Nephron progenitor cell (in vitro differentiated cells): ENCODE data around the gene DPM3.
"Not testable (repeated sequence)": the region's sequence is repeated elsewhere in the genome, so short reads cannot be mapped to it uniquely, and the experiment has no call there.

Source experiments
- DNase-seq: peaks from one replicate; pipeline ENCODE4 v3.0.0; 2021
- H3K27ac Mint-ChIP-seq: 2 replicates; pipeline ENCODE4 v1.8.0; 2021; ENCODE audit warnings: mild to moderate bottlenecking, moderate library complexity, mixed read lengths
- H3K27me3 Mint-ChIP-seq: 2 replicates; pipeline ENCODE4 v1.8.0; 2021; ENCODE audit warnings: mild to moderate bottlenecking, low read depth, mixed read lengths; ENCODE audit not compliant: poor library complexity
- H3K36me3 Mint-ChIP-seq: 2 replicates; pipeline ENCODE4 v1.8.0; 2021; ENCODE audit warnings: low read depth, mixed read lengths
- H3K4me1 Mint-ChIP-seq: 2 replicates; pipeline ENCODE4 v1.8.0; 2021; ENCODE audit warnings: mixed read lengths
- H3K4me3 Mint-ChIP-seq: 2 replicates; pipeline ENCODE4 v1.8.0; 2021; ENCODE audit warnings: mild to moderate bottlenecking, moderate library complexity, mixed read lengths
- H3K9me3 Mint-ChIP-seq: 2 replicates; pipeline ENCODE4 v1.8.0; 2021; ENCODE audit warnings: mild to moderate bottlenecking, moderate library complexity, mixed read lengths
- TF ChIP-seq, protein P1 (sequence below): fragments of 200-600 bp; sonication (generic); IDR thresholded peaks from 2 replicates; pipeline ENCODE4 v1.5.0; 2021; ENCODE audit warnings: antibody characterized with exemption

The DPM3 gene

DNA sequence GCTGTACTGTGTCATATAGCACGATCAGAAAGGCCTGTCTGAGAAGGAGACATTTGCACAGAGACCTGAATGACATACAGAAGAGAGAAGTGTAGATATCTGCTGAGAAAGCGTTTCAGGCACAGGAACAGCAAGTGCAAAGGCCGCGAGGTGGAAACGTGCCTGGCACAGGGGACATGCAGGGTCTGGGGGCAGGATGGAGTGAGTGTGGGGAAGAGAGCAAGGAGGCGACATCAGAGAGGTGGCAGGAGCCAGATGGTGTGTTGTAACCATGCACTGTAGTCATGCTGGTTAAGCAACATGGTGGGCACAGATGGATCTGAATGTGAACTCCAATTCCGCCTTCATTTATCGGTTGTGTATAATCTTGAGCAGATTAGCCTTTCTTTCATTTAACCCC lies 19.8 kb upstream of the DPM3 start:
- Mint-ChIP-seq H3K27ac (peak overlapping the region; percentile 13), H3K36me3 (no peaks in the 10 kb centered on the region), H3K4me1 (no peaks in the 10 kb centered on the region), H3K27me3 (peaks cover 9% of the 10 kb centered on the region), H3K4me3 (no peak overlapping the region), H3K9me3 (peaks cover 10% of the 10 kb centered on the region)
- no peak for DNase-seq
- TF ChIP-seq, protein P1, sequence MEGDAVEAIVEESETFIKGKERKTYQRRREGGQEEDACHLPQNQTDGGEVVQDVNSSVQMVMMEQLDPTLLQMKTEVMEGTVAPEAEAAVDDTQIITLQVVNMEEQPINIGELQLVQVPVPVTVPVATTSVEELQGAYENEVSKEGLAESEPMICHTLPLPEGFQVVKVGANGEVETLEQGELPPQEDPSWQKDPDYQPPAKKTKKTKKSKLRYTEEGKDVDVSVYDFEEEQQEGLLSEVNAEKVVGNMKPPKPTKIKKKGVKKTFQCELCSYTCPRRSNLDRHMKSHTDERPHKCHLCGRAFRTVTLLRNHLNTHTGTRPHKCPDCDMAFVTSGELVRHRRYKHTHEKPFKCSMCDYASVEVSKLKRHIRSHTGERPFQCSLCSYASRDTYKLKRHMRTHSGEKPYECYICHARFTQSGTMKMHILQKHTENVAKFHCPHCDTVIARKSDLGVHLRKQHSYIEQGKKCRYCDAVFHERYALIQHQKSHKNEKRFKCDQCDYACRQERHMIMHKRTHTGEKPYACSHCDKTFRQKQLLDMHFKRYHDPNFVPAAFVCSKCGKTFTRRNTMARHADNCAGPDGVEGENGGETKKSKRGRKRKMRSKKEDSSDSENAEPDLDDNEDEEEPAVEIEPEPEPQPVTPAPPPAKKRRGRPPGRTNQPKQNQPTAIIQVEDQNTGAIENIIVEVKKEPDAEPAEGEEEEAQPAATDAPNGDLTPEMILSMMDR: no peak

DNA sequence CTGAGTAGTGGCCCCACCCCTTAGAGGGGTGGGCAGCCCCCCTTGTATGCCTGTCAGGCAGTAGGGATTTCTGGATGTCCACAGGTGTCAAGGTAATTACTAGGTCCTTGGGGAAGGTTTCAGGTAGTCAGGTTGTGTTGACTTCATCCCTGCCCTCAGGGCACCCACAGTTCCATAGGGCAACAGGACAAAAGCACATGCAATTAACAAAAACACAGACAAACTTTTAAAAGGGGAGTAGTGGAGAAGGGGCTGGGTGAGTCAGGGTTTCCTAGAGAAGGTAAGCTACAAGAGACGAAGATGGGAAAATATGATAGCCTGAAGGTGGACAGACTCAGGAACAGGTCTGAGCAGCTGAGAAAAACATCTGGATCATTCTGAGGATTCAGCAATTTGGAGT lies 18.7 kb upstream of the DPM3 start:
- no peak for DNase-seq
- no peak overlapping the region for H3K27ac Mint-ChIP-seq
- H3K9me3 Mint-ChIP-seq: peaks cover 12% of the 10 kb centered on the region
- TF ChIP-seq, protein P1: no peak
- H3K27me3 Mint-ChIP-seq: peaks cover 16% of the 10 kb centered on the region
- no peaks in the 10 kb centered on the region for H3K36me3 Mint-ChIP-seq
- no peak overlapping the region for H3K4me3 Mint-ChIP-seq
- no peaks in the 10 kb centered on the region for H3K4me1 Mint-ChIP-seq

DNA sequence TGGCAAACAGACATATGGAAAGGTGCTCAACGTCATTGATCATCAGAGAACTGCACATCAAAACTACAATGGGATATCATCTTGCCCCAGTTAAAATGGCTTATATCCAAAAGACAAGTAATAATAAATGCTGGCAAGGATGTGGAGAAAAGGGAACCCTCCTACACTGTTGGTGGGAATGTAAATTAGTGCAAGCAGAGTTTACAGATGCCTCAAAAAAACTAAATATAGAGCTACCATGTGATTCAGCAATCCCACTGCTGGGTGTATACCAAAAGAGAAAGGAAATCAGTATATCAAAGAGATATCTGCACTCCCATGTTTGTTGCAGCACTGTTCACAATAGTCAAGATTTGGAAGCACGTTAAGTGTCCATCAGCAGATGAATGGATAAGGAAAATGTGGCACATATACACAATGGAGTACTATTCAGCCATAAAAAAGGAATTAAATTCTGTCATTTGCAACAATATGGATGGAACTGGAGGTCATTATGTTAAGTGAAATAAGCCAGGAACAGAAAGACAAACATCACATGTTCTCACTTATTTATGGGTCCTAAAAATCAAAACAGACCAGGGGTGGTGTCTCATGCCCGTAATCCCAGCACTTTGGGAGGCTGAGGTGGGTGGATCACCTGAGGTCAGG lies 15.8 kb upstream of the DPM3 start:
- not testable (repeated sequence) for H3K36me3 Mint-ChIP-seq, H3K27ac Mint-ChIP-seq, H3K4me3 Mint-ChIP-seq, H3K9me3 Mint-ChIP-seq, DNase-seq, H3K4me1 Mint-ChIP-seq
- peaks cover 31% of the 10 kb centered on the region for H3K27me3 Mint-ChIP-seq

DNA sequence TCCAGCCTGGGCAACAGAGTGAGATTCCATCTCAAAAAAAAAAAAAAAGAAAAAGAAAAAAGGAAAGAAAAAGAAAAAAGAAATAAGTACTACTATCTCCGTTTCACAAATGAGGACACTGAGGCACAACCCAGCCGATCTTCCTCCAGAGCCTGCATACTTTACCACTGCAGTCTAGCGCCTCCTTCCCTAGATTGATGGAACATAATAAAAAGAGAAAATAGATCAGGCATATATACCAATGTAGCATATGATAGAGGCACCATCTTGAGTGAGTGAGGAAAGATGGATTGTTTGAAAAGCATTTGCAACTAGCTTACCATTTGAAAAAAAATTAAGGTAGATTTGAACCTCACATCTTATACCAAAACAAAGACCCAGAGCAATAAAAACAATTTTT lies 5.2 kb upstream of the DPM3 start:
- Mint-ChIP-seq H3K4me1 (no peaks in the 10 kb centered on the region), H3K36me3 (no peaks in the 10 kb centered on the region), H3K4me3 (no peak overlapping the region), H3K27ac (no peak overlapping the region), H3K9me3 (no peaks in the 10 kb centered on the region), H3K27me3 (peaks cover 39% of the 10 kb centered on the region)
- no peak for DNase-seq
- TF ChIP-seq, protein P1: no peak

DNA sequence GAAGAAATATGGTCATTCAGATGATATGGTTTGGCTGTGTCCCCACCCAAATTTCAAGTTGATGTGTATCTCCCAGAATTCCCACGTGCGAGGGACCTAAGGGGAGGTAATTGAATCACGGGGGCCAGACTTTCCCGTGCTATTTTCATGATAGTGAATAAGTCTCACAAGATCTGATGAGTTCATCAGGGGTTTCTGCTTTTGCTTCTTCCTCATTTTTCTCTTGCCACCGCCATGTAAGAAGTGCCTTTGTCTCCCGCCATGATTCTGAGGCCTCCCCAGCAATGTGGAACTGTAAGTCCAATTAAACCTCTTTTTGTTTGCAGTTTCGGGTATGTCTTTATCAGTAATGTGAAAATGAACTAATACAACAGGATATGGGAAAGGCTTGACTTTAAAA lies 1.4 kb upstream of the DPM3 start:
- Mint-ChIP-seq H3K36me3 (peaks cover 16% of the 10 kb centered on the region), H3K27me3 (peaks cover 22% of the 10 kb centered on the region), H3K4me1 (peaks cover 29% of the 10 kb centered on the region), H3K4me3 (peak overlapping the region; percentile 44), H3K27ac (no peak overlapping the region), H3K9me3 (no peaks in the 10 kb centered on the region)
- TF ChIP-seq, protein P1: no peak
- DNase-seq: no peak

DNA sequence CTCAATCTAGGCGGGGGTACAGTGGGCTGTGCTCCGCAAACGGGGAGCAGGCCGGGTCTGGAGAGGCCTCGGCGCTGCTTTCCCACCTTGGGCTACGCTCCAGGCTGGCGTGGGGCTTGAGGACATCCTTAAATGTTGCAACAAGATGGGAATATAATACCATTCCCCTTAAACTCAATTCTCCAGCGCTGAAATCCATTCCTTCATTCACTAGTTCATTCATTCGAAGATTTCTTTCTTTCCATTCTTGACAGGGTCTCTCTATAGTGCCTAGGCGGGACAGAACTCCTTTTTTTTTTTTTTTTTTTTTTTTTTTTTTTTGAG lies 261 bp upstream of the DPM3 start:
- peaks cover 16% of the 10 kb centered on the region for H3K36me3 Mint-ChIP-seq
- H3K27ac Mint-ChIP-seq: peak overlapping the region; percentile 72
- H3K27me3 Mint-ChIP-seq: peaks cover 22% of the 10 kb centered on the region
- H3K4me1 Mint-ChIP-seq: peaks cover 41% of the 10 kb centered on the region
- H3K4me3 Mint-ChIP-seq: peak overlapping the region; percentile 94
- no peak for DNase-seq
- H3K9me3 Mint-ChIP-seq: no peaks in the 10 kb centered on the region
- TF ChIP-seq, protein P1: no peak
